HT1080 (cell line): ENCODE results near the gene GP1BB. TPM values are rescaled to one million over a fixed set of nuclear protein-coding genes. Genes with fewer than 3 reads are reported as not detected.
A peak's percentile ranks its signal among the peaks of the same experiment; 100 is the strongest.
"Not testable (repeated sequence)": the region's sequence is repeated elsewhere in the genome, so short reads cannot be mapped to it uniquely, and the experiment has no call there.

Experiments
- DNase-seq: peaks from one replicate; pipeline ENCODE4 v3.0.0-alpha.2; 2015; ENCODE audit warnings: low read depth
- polyA plus RNA-seq, 2 experiments: library from polyadenylated mRNA; depleted of rRNA; stranded (reverse); fragments of >200 nt; gene quantifications; 2 replicates each; pipeline ENCODE4 v1.2.3, GENCODE V29; 2015
- total RNA-seq: library from RNA; depleted of rRNA; stranded (reverse); fragments of >200 nt; shearing (Covaris generic); gene quantifications from 2 replicates; pipeline ENCODE4 v1.2.3, GENCODE V29; 2014; rRNA removed

Gene GP1BB
- total RNA-seq = not detected in 2 replicates
- 1.8 TPM in 1 of 2 replicates, not detected in the other for polyA plus RNA-seq (2015; cell fraction: cytosol; rRNA removed)
- 1.2 and 3.5 TPM in 2 replicates for polyA plus RNA-seq (2015; cell fraction: nucleus; rRNA removed)

GRCh38 chr22:19723232-19723982 lies at the start of gene GP1BB:
GP1BB (plus strand) TSS chr22:19723539; CDS start chr22:19723570, 31 bp downstream.
- no peak for DNase-seq

GRCh38 chr22:19673660-19674059 lies 49.7 kb upstream of the GP1BB start:
- no peak for DNase-seq

GRCh38 chr22:19674129-19674928 lies 49.0 kb upstream of the GP1BB start:
- DNase-seq = no peak

GRCh38 chr22:19674929-19675253 lies 48.4 kb upstream of the GP1BB start:
- no peak for DNase-seq

GRCh38 chr22:19675428-19675827 lies 47.9 kb upstream of the GP1BB start:
- DNase-seq = no peak

- DNase-seq = not testable (repeated sequence)
Observed at GRCh38 chr22:19676437-19676836, 46.9 kb upstream of the GP1BB start.

- no peak for DNase-seq
Observed at GRCh38 chr22:19678949-19679521, 44.3 kb upstream of the GP1BB start.

GRCh38 chr22:19679522-19680101 lies 43.7 kb upstream of the GP1BB start:
- no peak for DNase-seq

- no peak for DNase-seq
Observed at GRCh38 chr22:19680287-19680881, 43.0 kb upstream of the GP1BB start.

GRCh38 chr22:19680911-19681862 lies 42.2 kb upstream of the GP1BB start:
- DNase-seq = no peak

GRCh38 chr22:19681863-19682245 lies 41.5 kb upstream of the GP1BB start:
- DNase-seq = no peak

GRCh38 chr22:19686946-19687345 lies 36.4 kb upstream of the GP1BB start:
- DNase-seq = no peak

GRCh38 chr22:19687561-19688300 lies 35.6 kb upstream of the GP1BB start:
- no peak for DNase-seq

- no peak for DNase-seq
Observed at GRCh38 chr22:19688301-19689290, 34.7 kb upstream of the GP1BB start.

- DNase-seq = no peak
Observed at GRCh38 chr22:19689408-19689807, 33.9 kb upstream of the GP1BB start.

GRCh38 chr22:19691007-19691720 lies 32.2 kb upstream of the GP1BB start:
- no peak for DNase-seq

- peak; percentile 78 for DNase-seq
Observed at GRCh38 chr22:19691721-19692341, 31.5 kb upstream of the GP1BB start.
